Lower lobe of right lung (tissue), 2 donors: Measurements from ENCODE around the gene AVPR2. TPM values are rescaled to one million over a fixed set of nuclear protein-coding genes. Genes with fewer than 3 reads are reported as not detected.
A peak's percentile ranks its signal among the peaks of the same experiment; 100 is the strongest.

Source experiments
- ATAC-seq, 2 donors: fragments of 200-7000 bp; cut with Tn5 transposase; one replicate each; pipeline ENCODE4 v1.9.1; 2020 to 2022; ENCODE audit warnings: mild to moderate bottlenecking in 2 of 2, moderate library complexity in 2 of 2
- DNase-seq: peaks from one replicate; pipeline ENCODE4 v3.0.0-alpha.2; 2020
- H3K27ac ChIP-seq: fragments of 200-600 bp; one replicate; pipeline ENCODE4 v1.8.0; 2022
- H3K27me3 ChIP-seq: fragments of 200-600 bp; one replicate; pipeline ENCODE4 v1.8.0; 2022; ENCODE audit warnings: low read depth
- H3K36me3 ChIP-seq: fragments of 200-600 bp; one replicate; pipeline ENCODE4 v1.8.0; 2022; ENCODE audit warnings: mild to moderate bottlenecking
- H3K4me1 ChIP-seq: fragments of 200-600 bp; one replicate; pipeline ENCODE4 v1.8.0; 2022
- H3K4me3 ChIP-seq: fragments of 200-600 bp; one replicate; pipeline ENCODE4 v1.8.0; 2022; ENCODE audit warnings: mild to moderate bottlenecking
- H3K9me3 ChIP-seq: fragments of 200-600 bp; one replicate; pipeline ENCODE4 v1.8.0; 2022
- intact Hi-C: fragments of 100-400 bp; cut with DNase I; formaldehyde crosslinking; loops from one replicate; pipeline ENCODE4 v1.11.0; 2022
- total RNA-seq: library from RNA; stranded (reverse); fragmentation: NEBNext Ultra II Directional; extraction: Animal tissue kit (Norgen Biotek cat#: 25700); gene quantifications from one replicate; pipeline ENCODE4 v1.2.1, GENCODE V29; 2021
- TF ChIP-seq, protein P1 (sequence below): fragments of 200-600 bp; IDR thresholded peaks from one replicate; pipeline ENCODE4 v1.8.0; 2022; ENCODE audit warnings: antibody characterized with exemption, mild to moderate bottlenecking
- donor health status: DM: no; HTN: yes; CAD: no; lungs with severe emphysema.

The AVPR2 gene
- total RNA-seq, 1 donor from 2014 or later: 1.9 TPM

DNA sequence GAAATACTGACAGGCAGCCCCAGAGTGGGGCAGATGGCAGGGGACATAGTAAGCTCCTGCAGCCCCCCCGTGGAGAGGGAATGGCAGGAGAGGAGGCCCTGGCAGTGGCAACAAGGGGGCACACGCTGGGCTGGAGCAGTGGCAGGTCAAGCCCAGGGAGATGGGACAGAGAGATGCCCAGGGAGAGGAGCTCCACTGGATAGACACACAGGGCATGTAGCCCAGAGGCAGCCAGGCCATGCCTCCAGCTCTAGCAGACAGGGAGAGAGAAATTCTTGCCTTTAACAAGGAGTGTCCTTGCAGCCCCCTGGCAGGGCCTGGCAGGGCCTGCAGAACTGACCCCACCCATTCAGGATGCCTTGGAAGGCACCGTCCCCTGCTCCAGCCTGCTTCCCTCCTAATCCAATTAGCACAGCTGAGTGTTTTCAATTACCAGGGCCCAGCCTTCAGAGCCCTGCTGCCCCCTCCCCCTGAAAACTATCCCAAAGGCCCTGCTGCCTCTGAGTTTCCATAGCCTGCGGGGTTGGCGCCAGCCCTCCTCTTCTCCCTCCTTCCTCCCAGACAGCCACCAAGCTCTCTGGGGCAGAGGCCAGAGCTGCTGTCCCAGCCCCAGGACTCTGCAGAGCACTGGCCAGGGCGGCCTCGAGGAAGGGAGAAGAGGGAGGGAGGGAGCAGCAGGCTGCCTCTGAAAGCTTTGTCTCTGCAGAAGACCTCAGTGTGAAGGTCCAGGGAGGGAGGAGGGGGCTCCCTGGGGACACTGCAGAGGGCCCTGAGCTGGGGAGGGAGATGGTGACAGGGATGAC is 31.0 kb upstream of the AVPR2 start:
- ATAC-seq (no peak), DNase-seq (no peak)
- Histone ChIP-seq H3K27me3 (peaks cover 4% of the 10 kb centered on the region), H3K4me3 (no peak overlapping the region), H3K9me3 (no peaks in the 10 kb centered on the region), H3K4me1 (no peaks in the 10 kb centered on the region), H3K36me3 (no peaks in the 10 kb centered on the region), H3K27ac (no peak overlapping the region)
- intact Hi-C loops: no loop called here
- TF ChIP-seq, protein P1, sequence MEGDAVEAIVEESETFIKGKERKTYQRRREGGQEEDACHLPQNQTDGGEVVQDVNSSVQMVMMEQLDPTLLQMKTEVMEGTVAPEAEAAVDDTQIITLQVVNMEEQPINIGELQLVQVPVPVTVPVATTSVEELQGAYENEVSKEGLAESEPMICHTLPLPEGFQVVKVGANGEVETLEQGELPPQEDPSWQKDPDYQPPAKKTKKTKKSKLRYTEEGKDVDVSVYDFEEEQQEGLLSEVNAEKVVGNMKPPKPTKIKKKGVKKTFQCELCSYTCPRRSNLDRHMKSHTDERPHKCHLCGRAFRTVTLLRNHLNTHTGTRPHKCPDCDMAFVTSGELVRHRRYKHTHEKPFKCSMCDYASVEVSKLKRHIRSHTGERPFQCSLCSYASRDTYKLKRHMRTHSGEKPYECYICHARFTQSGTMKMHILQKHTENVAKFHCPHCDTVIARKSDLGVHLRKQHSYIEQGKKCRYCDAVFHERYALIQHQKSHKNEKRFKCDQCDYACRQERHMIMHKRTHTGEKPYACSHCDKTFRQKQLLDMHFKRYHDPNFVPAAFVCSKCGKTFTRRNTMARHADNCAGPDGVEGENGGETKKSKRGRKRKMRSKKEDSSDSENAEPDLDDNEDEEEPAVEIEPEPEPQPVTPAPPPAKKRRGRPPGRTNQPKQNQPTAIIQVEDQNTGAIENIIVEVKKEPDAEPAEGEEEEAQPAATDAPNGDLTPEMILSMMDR: no peak

DNA sequence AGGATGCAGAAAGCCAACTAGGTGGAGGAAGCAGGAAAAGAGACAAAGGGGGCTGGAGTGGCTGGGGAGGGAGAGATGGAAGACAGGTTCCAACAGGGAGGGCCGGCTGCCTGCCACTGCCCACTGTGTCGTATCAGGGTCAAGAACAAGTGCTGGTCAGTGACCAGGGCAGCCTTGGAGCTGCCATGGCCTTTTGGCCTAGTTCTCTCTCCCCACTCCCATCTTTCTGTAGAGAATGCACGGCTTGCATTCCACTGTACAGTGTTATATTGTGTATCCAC is 30.4 kb upstream of the AVPR2 start:
- DNase-seq (no peak), ATAC-seq (no peak)
- TF ChIP-seq, protein P1: no peak
- Histone ChIP-seq H3K36me3 (no peaks in the 10 kb centered on the region), H3K4me1 (no peaks in the 10 kb centered on the region), H3K4me3 (no peak overlapping the region), H3K9me3 (no peaks in the 10 kb centered on the region), H3K27me3 (peaks cover 4% of the 10 kb centered on the region), H3K27ac (no peak overlapping the region)
- intact Hi-C loops: no loop called here

DNA sequence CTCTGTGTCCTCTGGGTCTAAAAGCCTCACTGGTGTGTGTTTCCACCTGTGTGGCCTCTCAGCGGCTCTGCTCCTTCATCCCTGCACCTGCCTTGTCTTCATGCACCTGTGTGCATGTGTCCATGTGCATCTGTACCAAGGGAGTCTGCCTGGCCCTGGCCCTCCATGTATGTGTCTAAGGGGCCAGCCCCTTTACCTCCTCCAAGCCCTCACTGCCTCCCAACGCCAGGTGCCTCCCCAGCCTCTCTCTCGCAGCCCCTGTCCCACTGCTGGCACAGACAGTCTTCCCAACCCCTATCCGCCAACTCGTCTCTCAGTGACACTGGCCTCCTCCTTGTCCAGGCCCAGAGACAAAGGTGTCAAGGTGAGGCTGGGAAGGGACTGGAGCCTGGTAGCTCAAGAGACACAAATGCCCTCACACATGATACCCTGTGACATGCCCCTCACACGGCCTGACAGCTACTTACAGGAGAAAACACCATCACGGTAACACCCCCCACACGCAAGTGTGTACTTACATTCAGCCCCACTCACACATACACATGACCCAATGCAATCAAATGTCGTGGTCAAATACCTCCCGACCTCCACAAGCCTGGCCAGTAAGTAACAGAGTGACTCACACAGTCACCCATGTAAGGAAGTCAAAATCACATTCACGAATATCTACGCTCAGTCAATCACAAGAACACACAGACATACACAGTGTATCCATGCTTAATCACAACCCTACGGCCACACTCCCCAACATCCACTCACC is 29.9 kb upstream of the AVPR2 start:
- Histone ChIP-seq H3K4me1 (no peaks in the 10 kb centered on the region), H3K9me3 (no peaks in the 10 kb centered on the region), H3K36me3 (no peaks in the 10 kb centered on the region), H3K27me3 (peaks cover 7% of the 10 kb centered on the region), H3K4me3 (no peak overlapping the region), H3K27ac (no peak overlapping the region)
- intact Hi-C loops: no loop called here
- ATAC-seq (no peak), DNase-seq (no peak)
- TF ChIP-seq, protein P1: no peak

DNA sequence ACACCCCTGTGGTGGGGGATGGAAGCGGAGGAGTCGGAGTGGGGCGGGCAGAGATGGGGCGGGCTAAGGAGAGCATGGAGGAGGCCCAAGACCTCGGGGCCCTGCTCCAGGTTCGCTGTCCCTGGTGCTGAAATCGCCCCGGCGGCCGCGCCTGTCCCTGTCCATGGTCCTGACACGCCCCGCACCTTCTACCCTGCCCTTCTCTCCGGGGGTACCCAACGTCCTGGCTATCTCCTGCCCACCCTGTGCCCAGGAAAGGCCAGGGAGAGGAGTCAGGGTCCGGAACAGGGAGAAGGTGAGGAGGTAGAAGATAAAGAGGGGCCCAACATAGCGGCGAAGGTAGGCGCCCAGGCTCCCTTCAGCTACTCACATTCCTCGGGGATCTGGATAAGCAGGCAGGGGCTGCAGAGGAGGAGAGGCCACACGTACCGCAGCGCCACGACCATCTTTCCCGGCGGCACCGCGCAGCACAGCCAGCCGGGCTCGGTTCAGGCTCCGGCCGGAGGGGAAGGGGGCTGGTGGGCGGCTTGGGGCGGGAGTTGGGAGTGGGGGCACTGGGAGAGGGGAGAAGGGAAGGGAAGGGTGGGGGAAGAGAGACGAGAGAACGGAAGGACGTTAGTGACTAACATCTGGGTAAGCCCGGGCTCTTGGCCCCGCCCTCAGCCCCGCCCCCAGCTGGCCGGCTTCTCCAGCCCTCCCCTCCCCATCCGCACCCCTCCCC is 28.9 kb upstream of the AVPR2 start:
- no peaks in the 10 kb centered on the region for H3K9me3 ChIP-seq
- H3K4me3 ChIP-seq: no peak overlapping the region
- H3K36me3 ChIP-seq: no peaks in the 10 kb centered on the region
- H3K27ac ChIP-seq: no peak overlapping the region
- TF ChIP-seq, protein P1: no peak
- H3K27me3 ChIP-seq: peaks cover 9% of the 10 kb centered on the region
- intact Hi-C loops: no loop called here
- peak; percentile 53 for DNase-seq
- no peaks in the 10 kb centered on the region for H3K4me1 ChIP-seq
- ATAC-seq: peak; percentile 74 to 92

DNA sequence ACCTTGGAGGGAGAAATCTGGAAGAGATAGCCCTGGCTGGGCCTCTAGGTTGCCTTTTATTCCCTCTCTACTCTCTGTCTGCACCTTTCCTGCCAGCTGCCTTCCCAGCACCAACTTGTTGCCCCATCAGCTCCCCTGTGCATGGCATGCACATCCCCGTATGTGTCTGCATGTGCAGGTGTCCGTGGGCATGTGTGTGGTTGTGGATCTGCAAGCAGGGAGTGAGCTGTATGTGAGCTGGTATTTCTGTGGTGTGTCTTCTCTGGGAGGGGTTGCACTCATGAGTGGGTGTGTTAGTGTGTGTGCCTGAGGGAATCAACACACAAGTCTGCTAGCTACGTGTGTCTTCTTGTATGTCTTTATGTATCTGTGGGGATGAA is 28.4 kb upstream of the AVPR2 start:
- Histone ChIP-seq H3K27me3 (peaks cover 9% of the 10 kb centered on the region), H3K36me3 (no peaks in the 10 kb centered on the region), H3K4me3 (no peak overlapping the region), H3K9me3 (no peaks in the 10 kb centered on the region), H3K4me1 (no peaks in the 10 kb centered on the region), H3K27ac (no peak overlapping the region)
- ATAC-seq: no peak
- intact Hi-C loops: no loop called here
- DNase-seq: no peak
- TF ChIP-seq, protein P1: no peak
